Neural cell (in vitro differentiated cells): ENCODE results near the gene EEF1A1. TPM values are rescaled to one million over a fixed set of nuclear protein-coding genes. Genes with fewer than 3 reads are reported as not detected.

Source experiments
- H2AFZ ChIP-seq: fragments of 200-600, 300-800 bp; sonication (generic), shearing (Covaris generic); 2 replicates; pipeline ENCODE4 v1.6.0; 2014; ENCODE audit warnings: low read depth, mild to moderate bottlenecking, antibody characterized with exemption, low read length, moderate library complexity
- H3F3A ChIP-seq: fragments of 200-600 bp; shearing (Covaris generic); 2 replicates; pipeline ENCODE4 v1.6.1; 2016; ENCODE audit warnings: mild to moderate bottlenecking, moderate library complexity, mixed read lengths, antibody characterized with exemption, low read length; ENCODE audit not compliant: insufficient read depth, poor library complexity, severe bottlenecking
- H3K27ac ChIP-seq: fragments of 200-600, 300-800 bp; sonication (generic), shearing (Covaris generic); 2 replicates; pipeline ENCODE4 v1.5.1; 2014; ENCODE audit warnings: mild to moderate bottlenecking, low read length, moderate library complexity
- H3K27me3 ChIP-seq: fragments of 300-800, 200-600 bp; sonication (generic), shearing (Covaris generic); 2 replicates; pipeline ENCODE4 v1.6.0; 2014; ENCODE audit warnings: mild to moderate bottlenecking, low read depth, low read length, moderate library complexity; ENCODE audit not compliant: insufficient read depth
- H3K36me3 ChIP-seq: fragments of 300-800, 200-600 bp; sonication (generic), shearing (Covaris generic); 2 replicates; pipeline ENCODE4 v1.5.1; 2014; ENCODE audit warnings: mild to moderate bottlenecking, antibody characterized with exemption, low read length, moderate library complexity; ENCODE audit not compliant: insufficient read depth
- H3K4me2 ChIP-seq: fragments of 300-800, 200-600 bp; sonication (generic), shearing (Covaris generic); 2 replicates; pipeline ENCODE4 v1.6.0; 2014; ENCODE audit warnings: mild to moderate bottlenecking, low read length
- H3K4me3 ChIP-seq: fragments of 300-800, 200-600 bp; sonication (generic), shearing (Covaris generic); 2 replicates; pipeline ENCODE4 v1.5.1; 2014; ENCODE audit warnings: mild to moderate bottlenecking, low read length, moderate library complexity
- H3K79me2 ChIP-seq: fragments of 200-600 bp; shearing (Covaris generic); replicated peaks from 2 replicates; pipeline ENCODE4 v1.6.0; 2014; ENCODE audit warnings: mild to moderate bottlenecking, low read length, moderate library complexity; ENCODE audit not compliant: insufficient read depth
- H3K9ac ChIP-seq: fragments of 300-800, 200-600 bp; sonication (generic), shearing (Covaris generic); 2 replicates; pipeline ENCODE4 v1.6.1; 2016; ENCODE audit warnings: mild to moderate bottlenecking, low read length, mixed read lengths
- H3K9me2 ChIP-seq: fragments of 200-600 bp; shearing (Covaris generic); 2 replicates; pipeline ENCODE4 v1.6.1; 2016; ENCODE audit warnings: mild to moderate bottlenecking, low read length, mixed read lengths; ENCODE audit not compliant: insufficient read depth
- H3K9me3 ChIP-seq: fragments of 200-600, 300-800 bp; sonication (generic), shearing (Covaris generic); 2 replicates; pipeline ENCODE4 v1.6.1; 2016; ENCODE audit warnings: mild to moderate bottlenecking, mixed run types, low read length, moderate library complexity, mixed read lengths
- H4K20me1 ChIP-seq: fragments of 200-600 bp; shearing (Covaris generic); 2 replicates; pipeline ENCODE4 v1.6.1; 2016; ENCODE audit warnings: mild to moderate bottlenecking, mixed run types; ENCODE audit not compliant: insufficient read depth
- CTCF ChIP-seq: fragments of 450-650 bp; IDR thresholded peaks from 2 replicates; pipeline ENCODE4 v1.5.1; 2014; ENCODE audit warnings: antibody characterized with exemption, mild to moderate bottlenecking, moderate library complexity; ENCODE audit not compliant: poor library complexity, severe bottlenecking
- EP300 ChIP-seq: fragments of 450-650 bp; conservative IDR thresholded peaks from 2 replicates; pipeline ENCODE4 v1.6.1; 2014; ENCODE audit warnings: antibody characterized with exemption, mild to moderate bottlenecking, moderate library complexity; ENCODE audit not compliant: poor library complexity, severe bottlenecking
- EZH2 ChIP-seq: fragments of 200-600, 300-800 bp; shearing (Covaris generic), sonication (generic); IDR thresholded peaks from 2 replicates; pipeline ENCODE4 v1.6.1; 2014; ENCODE audit warnings: antibody characterized with exemption, low read length, borderline replicate concordance, mild to moderate bottlenecking; ENCODE audit not compliant: insufficient read depth, poor library complexity, severe bottlenecking
- MXI1 ChIP-seq: fragments of 450-650 bp; conservative IDR thresholded peaks from 2 replicates; pipeline ENCODE4 v1.6.1; 2014; ENCODE audit warnings: antibody characterized with exemption, mild to moderate bottlenecking; ENCODE audit not compliant: poor library complexity, severe bottlenecking
- POLR2AphosphoS5 ChIP-seq: IDR thresholded peaks from 2 replicates; pipeline ENCODE4 v1.6.1; 2012
- RAD21 ChIP-seq: fragments of 450-650 bp; conservative IDR thresholded peaks from 2 replicates; pipeline ENCODE4 v1.6.1; 2014; ENCODE audit warnings: antibody characterized with exemption, mild to moderate bottlenecking, moderate library complexity
- REST ChIP-seq: IDR thresholded peaks from 2 replicates; pipeline ENCODE4 v1.6.1; 2012; ENCODE audit warnings: borderline replicate concordance
- SMC3 ChIP-seq: fragments of 450-650 bp; conservative IDR thresholded peaks from 2 replicates; pipeline ENCODE4 v1.6.1; 2014; ENCODE audit warnings: antibody characterized with exemption, mild to moderate bottlenecking, moderate library complexity; ENCODE audit not compliant: poor library complexity
- TAF1 ChIP-seq: IDR thresholded peaks from 2 replicates; pipeline ENCODE4 v1.6.1; 2012; ENCODE audit warnings: low read depth
- polyA minus RNA-seq: library from RNA; depleted of rRNA, polyadenylated mRNA; stranded (reverse); fragments of >200 nt; gene quantifications from 2 replicates; pipeline ENCODE4 v1.2.3, GENCODE V29; 2014
- polyA plus RNA-seq: library from polyadenylated mRNA; depleted of rRNA; stranded (reverse); fragments of >200 nt; gene quantifications from 2 replicates; pipeline ENCODE4 v1.2.3, GENCODE V29; 2014

Gene EEF1A1
- polyA plus RNA-seq (9,853 and 10,705 TPM in 2 replicates), polyA minus RNA-seq (10,068 and 10,731 TPM in 2 replicates)

GRCh38 chr6:73520688-73521350 lies at the start of gene EEF1A1:
Gene EEF1A1 (minus strand): TSS chr6:73521032. CDS start chr6:73520026, 1,006 bp downstream.
- Histone ChIP-seq H3K4me2 (peak within 1 kb of the TSS; percentile 100), H4K20me1 (peaks cover 14% of the 10 kb centered on the region), H3K9me2 (no peaks in the 10 kb centered on the region), H3K27me3 (no peaks in the 10 kb centered on the region), H3K9me3 (no peaks in the 10 kb centered on the region), H3K79me2 (peaks cover 18% of the 10 kb centered on the region), H3K4me3 (peak within 1 kb of the TSS; percentile 98), H2AFZ (peak within 1 kb of the TSS; percentile 96), H3F3A (peaks cover 8% of the 10 kb centered on the region), H3K27ac (peak within 1 kb of the TSS; percentile 100), H3K9ac (peak within 1 kb of the TSS; percentile 99), H3K36me3 (no peaks in the 10 kb centered on the region)
- TF ChIP-seq TAF1 (peak; percentile 94), REST (peak; percentile 80), POLR2AphosphoS5 (peak; percentile 100), EP300 (peak; percentile 82), SMC3 (peak; percentile 3), RAD21 (no peak), EZH2 (no peak), MXI1 (peak; percentile 93), CTCF (no peak)

- no peak overlapping the region for H3K4me3 ChIP-seq
- H3K9ac ChIP-seq = no peak overlapping the region
- H3K27ac ChIP-seq = no peak overlapping the region
- no peaks in the 10 kb centered on the region for H3K27me3 ChIP-seq
- no peaks in the 10 kb centered on the region for H3K79me2 ChIP-seq
- no peaks in the 10 kb centered on the region for H3F3A ChIP-seq
- H3K9me3 ChIP-seq = no peaks in the 10 kb centered on the region
- no peaks in the 10 kb centered on the region for H3K9me2 ChIP-seq
- H2AFZ ChIP-seq = no peak overlapping the region
- no peaks in the 10 kb centered on the region for H3K36me3 ChIP-seq
- no peak for TF ChIP-seq EP300
- no peak for TF ChIP-seq SMC3
- no peak for TF ChIP-seq POLR2AphosphoS5
- no peak for TF ChIP-seq CTCF
- no peak for TF ChIP-seq RAD21
- no peak for TF ChIP-seq TAF1
- no peak for TF ChIP-seq EZH2
- TF ChIP-seq REST = no peak
- no peak for TF ChIP-seq MXI1
- H4K20me1 ChIP-seq = no peaks in the 10 kb centered on the region
- no peak overlapping the region for H3K4me2 ChIP-seq
These were observed 48.3 kb upstream of the EEF1A1 start for GRCh38 chr6:73569121-73569520.
